Inflammatory macrophage treated with lipopolysaccharide for 4 hours (primary cell): ENCODE results near the gene SHROOM3.
"Not testable (repeated sequence)": the region's sequence is repeated elsewhere in the genome, so short reads cannot be mapped to it uniquely, and the experiment has no call there.

ENCODE experiments used
- DNase-seq: peaks from one replicate; pipeline ENCODE4 v3.0.0-alpha.2; 2020

SHROOM3 gene

GRCh38 chr4:76597423-76597979 lies 162.5 kb downstream of the SHROOM3 start:
- peak; percentile 49 for DNase-seq

- no peak for DNase-seq
These were observed 165.4 kb downstream of the SHROOM3 start for GRCh38 chr4:76600447-76600846.

GRCh38 chr4:76601791-76602190 lies 166.8 kb downstream of the SHROOM3 start:
- no peak for DNase-seq

- DNase-seq = no peak
These were observed 170.1 kb downstream of the SHROOM3 start for GRCh38 chr4:76605099-76605563.

- no peak for DNase-seq
These were observed 171.7 kb downstream of the SHROOM3 start for GRCh38 chr4:76606645-76607265.

GRCh38 chr4:76607266-76607799 lies 172.3 kb downstream of the SHROOM3 start:
- no peak for DNase-seq

GRCh38 chr4:76607846-76608245 lies 172.8 kb downstream of the SHROOM3 start:
- no peak for DNase-seq

- DNase-seq = not testable (repeated sequence)
These were observed 173.5 kb downstream of the SHROOM3 start for GRCh38 chr4:76608549-76608948.

GRCh38 chr4:76610751-76611547 lies 175.9 kb downstream of the SHROOM3 start:
- no peak for DNase-seq

- DNase-seq = no peak
These were observed 176.7 kb downstream of the SHROOM3 start for GRCh38 chr4:76611616-76612207.

GRCh38 chr4:76614589-76614988 lies 179.6 kb downstream of the SHROOM3 start:
- no peak for DNase-seq

- no peak for DNase-seq
These were observed 181.0 kb downstream of the SHROOM3 start for GRCh38 chr4:76615999-76616398.

- no peak for DNase-seq
These were observed 181.5 kb downstream of the SHROOM3 start for GRCh38 chr4:76616526-76616925.

- DNase-seq = no peak
These were observed 185.9 kb downstream of the SHROOM3 start for GRCh38 chr4:76620723-76621468.

GRCh38 chr4:76622126-76622525 lies 187.1 kb downstream of the SHROOM3 start:
- no peak for DNase-seq

- DNase-seq = no peak
These were observed 187.7 kb downstream of the SHROOM3 start for GRCh38 chr4:76622717-76623116.

GRCh38 chr4:76623217-76624045 lies 188.4 kb downstream of the SHROOM3 start:
- no peak for DNase-seq

GRCh38 chr4:76624241-76624681 lies 189.2 kb downstream of the SHROOM3 start:
- DNase-seq = no peak

GRCh38 chr4:76624931-76625715 lies 190.1 kb downstream of the SHROOM3 start:
- no peak for DNase-seq

- DNase-seq = no peak
These were observed 191.8 kb downstream of the SHROOM3 start for GRCh38 chr4:76626686-76627465.
